Stomach (tissue), 4 donors: Measurements from ENCODE around the gene GABRB2.

Experiments used
- CTCF ChIP-seq, 7 experiments: fragments of 450-650 bp in 4 of 7; fragments of 200-600 bp in 3 of 7; sonication (generic) in 3 of 7; IDR thresholded peaks; one replicate each; pipeline ENCODE4 v1.5.1; 2016 to 2019; ENCODE audit warnings: antibody characterized with exemption in 7 of 7, control low read depth in 2 of 7, mild to moderate bottlenecking in 1 of 7
- EP300 ChIP-seq: sonication (generic); formaldehyde crosslinking; IDR thresholded peaks from one replicate; pipeline ENCODE4 v1.6.1; 2017; ENCODE audit warnings: antibody characterized with exemption
- POLR2A ChIP-seq, 4 donors: fragments of 450-650 bp; IDR thresholded peaks; one replicate each; pipeline ENCODE4 v1.6.1; 2016; ENCODE audit warnings: antibody characterized with exemption in 4 of 4, control low read depth in 2 of 4, mild to moderate bottlenecking in 1 of 4, moderate library complexity in 1 of 4
- POLR2AphosphoS5 ChIP-seq, 3 donors: sonication (generic); formaldehyde crosslinking; IDR thresholded peaks; one replicate each; pipeline ENCODE4 v1.6.1; 2016; ENCODE audit warnings: antibody characterized with exemption in 3 of 3

GRCh38 chr5:161266954-161267353, 279.6 kb downstream of the GABRB2 start:
- TF ChIP-seq POLR2AphosphoS5 (IDR thresholded peaks at IDR 0.05) (no peak), CTCF (IDR thresholded peaks at IDR 0.05) (no peak), EP300 (no peak), POLR2A (IDR thresholded peaks at IDR 0.05) (no peak)
